ELF-1 (cell line): Measurements from ENCODE around the gene SEL1L3.

ENCODE experiments used
- DNase-seq: peaks from one replicate; pipeline ENCODE4 v3.0.0-alpha.2; 2016; ENCODE audit warnings: low read depth, low spot score

Gene SEL1L3

DNA sequence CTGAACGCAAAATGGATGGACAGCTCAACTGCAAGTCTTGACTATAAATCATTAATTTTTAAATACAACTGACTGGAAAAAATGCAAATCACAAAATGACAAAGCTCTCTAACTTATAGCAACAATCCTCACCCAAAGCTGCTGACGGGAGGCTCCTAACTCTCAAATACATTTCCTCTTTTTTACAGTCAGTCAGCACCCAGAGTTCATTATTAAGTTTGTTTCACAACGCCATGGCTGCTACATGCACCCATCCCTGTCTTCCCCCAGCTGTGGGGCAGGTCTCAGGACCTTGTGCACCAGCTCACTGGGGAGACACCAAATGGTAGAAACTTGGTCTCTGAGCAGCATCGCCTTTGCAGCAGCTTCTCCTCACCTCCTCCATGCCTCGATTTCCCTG is 109.5 kb downstream of the SEL1L3 start:
- DNase-seq: no peak

GRCh38 chr4:25750874-25751273 is 111.9 kb downstream of the SEL1L3 start:
- DNase-seq: no peak

- DNase-seq: no peak
Observed at GRCh38 chr4:25749150-25749794, 113.5 kb downstream of the SEL1L3 start.

DNA sequence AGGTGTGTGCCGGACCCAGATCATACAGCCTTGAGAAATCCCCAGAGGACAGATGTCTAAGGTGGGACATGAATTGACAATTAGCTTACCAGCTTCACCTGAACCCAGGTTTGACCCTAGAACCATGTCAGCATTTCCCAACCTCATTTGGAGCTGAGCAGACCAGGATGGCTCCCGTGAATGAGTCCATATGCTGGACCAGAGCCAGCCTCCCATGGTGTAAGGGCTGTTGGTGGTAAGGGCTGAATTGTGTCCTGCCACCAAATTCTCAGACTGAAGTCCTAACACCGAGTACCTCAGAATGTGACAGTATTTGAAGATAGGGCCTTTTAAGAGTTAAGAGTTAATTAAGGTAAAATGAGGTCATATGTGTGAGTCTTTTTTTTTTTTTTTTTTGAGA is 118.8 kb downstream of the SEL1L3 start:
- DNase-seq: no peak

- no peak for DNase-seq
Observed at GRCh38 chr4:25729564-25729963, 133.2 kb downstream of the SEL1L3 start.

- DNase-seq: no peak
Observed at GRCh38 chr4:25728886-25729285, 133.9 kb downstream of the SEL1L3 start.

GRCh38 chr4:25727711-25728493 is 134.9 kb downstream of the SEL1L3 start:
- no peak for DNase-seq

- DNase-seq: no peak
Observed at GRCh38 chr4:25725870-25726269, 136.9 kb downstream of the SEL1L3 start.

GRCh38 chr4:25723409-25723808 is 139.4 kb downstream of the SEL1L3 start:
- no peak for DNase-seq

DNA sequence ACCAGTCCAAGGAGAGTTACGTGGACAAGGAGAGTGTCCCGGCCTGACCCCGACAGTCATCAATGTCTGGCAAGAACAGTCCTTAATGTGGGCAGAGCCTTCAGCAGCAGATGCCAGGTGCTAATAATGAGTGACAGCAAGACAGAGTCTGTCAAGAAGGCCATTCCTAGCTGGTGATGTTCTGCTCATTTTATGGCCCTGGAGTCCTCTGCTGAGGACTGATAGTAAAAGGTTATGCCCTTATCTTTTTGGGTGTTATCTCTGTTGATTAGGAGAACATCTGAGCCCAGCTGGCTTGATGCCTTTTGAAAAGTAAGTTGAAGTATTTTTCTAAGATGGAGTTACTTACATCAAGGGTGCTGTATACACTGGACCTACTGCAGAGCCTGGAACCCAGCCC is 139.8 kb downstream of the SEL1L3 start:
- peak; percentile 10 for DNase-seq

GRCh38 chr4:25713812-25714211 is 149.0 kb downstream of the SEL1L3 start:
- DNase-seq: no peak

DNA sequence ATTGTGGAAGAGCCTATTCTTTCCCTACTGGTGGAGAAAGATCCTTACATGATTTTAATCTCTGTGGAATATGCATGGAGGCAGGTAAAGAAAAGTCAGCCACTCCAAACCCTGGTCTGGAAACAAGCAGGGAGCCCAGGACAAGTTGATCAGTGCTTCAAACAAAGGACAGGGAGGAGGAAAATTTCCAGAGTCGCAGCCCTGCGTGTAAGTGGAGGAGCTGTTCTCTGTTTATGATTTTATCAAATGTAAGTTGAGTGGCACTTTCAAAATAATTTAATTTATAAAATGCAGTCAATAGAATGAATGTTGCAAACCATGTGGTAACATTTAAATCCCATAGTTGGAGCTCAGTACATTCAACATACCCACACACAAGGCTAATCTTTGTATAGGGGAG is 150.2 kb downstream of the SEL1L3 start:
- DNase-seq: no peak

- peak; percentile 76 for DNase-seq
Observed at GRCh38 chr4:25710637-25711036, 152.2 kb downstream of the SEL1L3 start.

GRCh38 chr4:25704516-25704915 is 158.3 kb downstream of the SEL1L3 start:
- DNase-seq: no peak

- DNase-seq: no peak
Observed at GRCh38 chr4:25703731-25704388, 158.9 kb downstream of the SEL1L3 start.

DNA sequence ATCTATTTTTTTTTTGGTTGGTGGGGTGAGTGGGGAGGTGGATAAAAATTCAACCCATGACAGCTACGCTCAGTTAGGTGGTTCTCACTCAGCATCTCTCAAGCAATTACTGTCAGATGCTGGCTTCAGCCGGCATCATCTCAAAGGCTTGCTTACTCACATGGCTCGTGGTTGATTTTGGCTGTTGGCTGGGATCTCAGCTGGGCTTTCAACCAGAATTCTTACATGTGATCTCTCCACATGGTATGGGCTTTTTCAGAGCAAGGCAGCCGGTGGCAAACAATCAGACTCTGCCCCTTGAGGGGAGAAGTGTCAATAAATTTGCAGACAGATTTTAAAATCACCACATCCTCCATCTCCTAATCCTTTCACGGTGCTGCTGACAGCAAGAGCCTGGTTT is 159.9 kb downstream of the SEL1L3 start:
- no peak for DNase-seq

- no peak for DNase-seq
Observed at GRCh38 chr4:25700661-25701060, 162.1 kb downstream of the SEL1L3 start.

GRCh38 chr4:25697516-25697915 is 165.3 kb downstream of the SEL1L3 start:
- no peak for DNase-seq
